NB4 (cell line): Measurements from ENCODE around the gene EHF.

Experiments
- MYC ChIP-seq: IDR thresholded peaks from 2 replicates; pipeline ENCODE4 v1.6.1; 2011; ENCODE audit warnings: low read depth, low read length
- POLR2A ChIP-seq: IDR thresholded peaks from 2 replicates; pipeline ENCODE4 v1.6.1; 2011; ENCODE audit warnings: mild to moderate bottlenecking; ENCODE audit not compliant: insufficient read length; ENCODE audit errors: extremely low read depth
- TF ChIP-seq, protein P1 (sequence below): IDR thresholded peaks from one replicate; pipeline ENCODE4 v1.5.1; 2012; ENCODE audit warnings: low read depth, low read length

DNA sequence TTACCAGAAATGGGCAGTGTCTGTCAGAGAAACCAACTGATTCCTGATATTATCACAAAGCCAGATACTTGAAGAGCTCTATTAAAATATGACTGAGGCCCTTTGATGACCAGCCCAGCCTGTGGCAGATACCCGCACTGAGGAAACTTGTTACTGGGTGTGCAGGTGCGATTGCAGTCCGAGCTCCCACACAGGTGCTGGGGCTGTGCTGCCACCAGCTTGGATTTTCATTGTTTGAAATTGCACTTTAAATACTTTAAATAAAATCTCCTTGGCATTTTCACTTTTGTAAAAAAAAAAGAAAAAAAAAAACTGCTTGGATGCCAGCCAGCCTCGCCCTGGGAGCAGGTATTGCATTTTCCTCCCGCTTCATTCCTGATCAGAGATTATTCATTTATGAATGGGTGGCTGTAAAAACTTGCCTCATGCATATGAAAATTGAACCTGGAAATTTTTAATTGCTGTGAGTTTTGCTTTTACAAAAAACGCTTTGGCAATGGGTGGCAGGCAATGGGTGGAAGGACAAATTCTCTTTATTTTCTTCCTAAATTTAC lies 21.2 kb downstream of the EHF start:
- no peak for TF ChIP-seq POLR2A
- TF ChIP-seq, protein P1, sequence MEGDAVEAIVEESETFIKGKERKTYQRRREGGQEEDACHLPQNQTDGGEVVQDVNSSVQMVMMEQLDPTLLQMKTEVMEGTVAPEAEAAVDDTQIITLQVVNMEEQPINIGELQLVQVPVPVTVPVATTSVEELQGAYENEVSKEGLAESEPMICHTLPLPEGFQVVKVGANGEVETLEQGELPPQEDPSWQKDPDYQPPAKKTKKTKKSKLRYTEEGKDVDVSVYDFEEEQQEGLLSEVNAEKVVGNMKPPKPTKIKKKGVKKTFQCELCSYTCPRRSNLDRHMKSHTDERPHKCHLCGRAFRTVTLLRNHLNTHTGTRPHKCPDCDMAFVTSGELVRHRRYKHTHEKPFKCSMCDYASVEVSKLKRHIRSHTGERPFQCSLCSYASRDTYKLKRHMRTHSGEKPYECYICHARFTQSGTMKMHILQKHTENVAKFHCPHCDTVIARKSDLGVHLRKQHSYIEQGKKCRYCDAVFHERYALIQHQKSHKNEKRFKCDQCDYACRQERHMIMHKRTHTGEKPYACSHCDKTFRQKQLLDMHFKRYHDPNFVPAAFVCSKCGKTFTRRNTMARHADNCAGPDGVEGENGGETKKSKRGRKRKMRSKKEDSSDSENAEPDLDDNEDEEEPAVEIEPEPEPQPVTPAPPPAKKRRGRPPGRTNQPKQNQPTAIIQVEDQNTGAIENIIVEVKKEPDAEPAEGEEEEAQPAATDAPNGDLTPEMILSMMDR: no peak
- no peak for TF ChIP-seq MYC
